ENCODE results near the gene TLE6.
"Not testable (repeated sequence)": the region's sequence is repeated elsewhere in the genome, so short reads cannot be mapped to it uniquely, and the experiment has no call there.

Gene TLE6

GRCh38 chr19:3010871-3011270 lies 33.5 kb downstream of the TLE6 start:
- DNase-seq (ENCODE audit: low read depth) = no peak
- no peak overlapping the region for H3K4me3 ChIP-seq (ENCODE audit: low read depth, low read length)
- TF ChIP-seq CTCF (IDR thresholded peaks at IDR 0.05; ENCODE audit: low read depth, low read length, missing control alignments) = no peak

GRCh38 chr19:3012059-3012458 lies 34.7 kb downstream of the TLE6 start:
- DNase-seq (ENCODE audit: low read depth); H3K4me3 ChIP-seq (ENCODE audit: low read depth, low read length): not testable (repeated sequence)

- H3K4me3 ChIP-seq (ENCODE audit: low read depth, low read length) = no peak overlapping the region
- no peak for DNase-seq (ENCODE audit: low read depth)
Observed at GRCh38 chr19:3012621-3013262, 35.4 kb downstream of the TLE6 start.

GRCh38 chr19:3013263-3013725 lies 35.9 kb downstream of the TLE6 start:
- no peak for DNase-seq (ENCODE audit: low read depth)
- H3K4me3 ChIP-seq (ENCODE audit: low read depth, low read length) = no peak overlapping the region
- TF ChIP-seq CTCF (IDR thresholded peaks at IDR 0.05; ENCODE audit: low read depth, low read length, missing control alignments) = no peak

More at GRCh38 chr19:3012621-3013262, 35.4 kb downstream of the TLE6 start:
- no peak for TF ChIP-seq CTCF (IDR thresholded peaks at IDR 0.05; ENCODE audit: low read depth, low read length, missing control alignments)

GRCh38 chr19:3014135-3014534 lies 36.8 kb downstream of the TLE6 start:
- DNase-seq (ENCODE audit: low read depth) = no peak
- no peak for TF ChIP-seq CTCF (IDR thresholded peaks at IDR 0.05; ENCODE audit: low read depth, low read length, missing control alignments)
- no peak overlapping the region for H3K4me3 ChIP-seq (ENCODE audit: low read depth, low read length)

- H3K4me3 ChIP-seq (ENCODE audit: low read depth, low read length) = no peak overlapping the region
- no peak for TF ChIP-seq CTCF (IDR thresholded peaks at IDR 0.05; ENCODE audit: low read depth, low read length, missing control alignments)
- DNase-seq (ENCODE audit: low read depth) = no peak
Observed at GRCh38 chr19:3015126-3016057, 38.0 kb downstream of the TLE6 start.

GRCh38 chr19:3017923-3018322 lies 40.6 kb downstream of the TLE6 start:
- no peak for DNase-seq (ENCODE audit: low read depth)
- no peak for TF ChIP-seq CTCF (IDR thresholded peaks at IDR 0.05; ENCODE audit: low read depth, low read length, missing control alignments)
- no peak overlapping the region for H3K4me3 ChIP-seq (ENCODE audit: low read depth, low read length)

Data from GM12864 (cell line).